GM12878 (cell line): ENCODE measurements around the gene ANKRD11. TPM values are rescaled to one million over a fixed set of nuclear protein-coding genes. Genes with fewer than 3 reads are reported as not detected.

ENCODE experiments used
- ATAC-seq: fragments of 200-7000 bp; cut with Tn5 transposase; 3 replicates; pipeline ENCODE4 v1.9.1; 2020; ENCODE audit warnings: mild to moderate bottlenecking, moderate library complexity
- BruUV-seq: library from RNA; stranded (reverse); fragments of 400-500 nt; replicated peaks from 2 replicates; lab custom pipeline; 2021; lab: Mats Ljungman, UMichigan
- CTCF ChIA-PET: fragments of 300-600 bp; sonication (Branson Sonifier 250); formaldehyde crosslinking; extraction: SDS; loops from one replicate; lab custom pipeline; 2021; ENCODE audit warnings: inconsistent platforms; lab: Yijun Ruan, JAX
- POLR2A ChIA-PET: fragments of 350-600 bp; formaldehyde crosslinking; extraction: SDS; loops from one replicate; lab custom pipeline; 2021; ENCODE audit warnings: inconsistent platforms; lab: Charles Lee
- RAD21 ChIA-PET: fragments of 300-600 bp; sonication (Branson Sonifier 250); formaldehyde crosslinking; loops from one replicate; lab custom pipeline; 2023; ENCODE audit warnings: antibody characterized with exemption; ENCODE audit not compliant: unreplicated experiment; lab: Charles Lee
- SMC1A ChIA-PET: fragments of 300-600 bp; sonication (Branson Sonifier 250); formaldehyde crosslinking; loops from one replicate; lab custom pipeline; 2023; ENCODE audit not compliant: unreplicated experiment, uncharacterized antibody; lab: Charles Lee
- DNase-seq: peaks from one replicate; pipeline ENCODE4 v3.0.0-alpha.2; 2011; ENCODE audit warnings: low read depth, low spot score
- FAIRE-seq: peaks from 3 replicates; lab custom pipeline; 2011; peaks lifted over from hg19 to GRCh38; lab: Jason Lieb, UNC
- H2AFZ ChIP-seq: 2 replicates; pipeline ENCODE4 v1.6.0; 2011; ENCODE audit warnings: low read depth, low read length, control low read depth; ENCODE audit not compliant: control insufficient read depth
- H3K27ac ChIP-seq: 2 replicates; pipeline ENCODE4 v1.5.1; 2011; ENCODE audit warnings: control low read depth; ENCODE audit not compliant: control insufficient read depth, insufficient read depth
- H3K27me3 ChIP-seq, 2 experiments: replicated peaks in 1 of 2; 2 replicates each; pipeline versions ENCODE4 v1.6.0 to v1.6.1; 2011; ENCODE audit warnings: low read length in 1 of 2; ENCODE audit not compliant: control insufficient read depth in 2 of 2, insufficient read depth in 2 of 2
- H3K36me3 ChIP-seq, 2 experiments: 2 replicates each; pipeline ENCODE4 v1.5.1; 2011; ENCODE audit warnings: low read length in 1 of 2; ENCODE audit not compliant: control insufficient read depth in 2 of 2, insufficient read depth in 2 of 2
- H3K4me1 ChIP-seq: 2 replicates; pipeline ENCODE4 v1.6.1; 2011; ENCODE audit warnings: mild to moderate bottlenecking, low read length, moderate library complexity, mixed read lengths; ENCODE audit not compliant: control insufficient read depth, insufficient read depth
- H3K4me2 ChIP-seq: 2 replicates; pipeline ENCODE4 v1.6.0; 2011; ENCODE audit warnings: control low read depth; ENCODE audit not compliant: control insufficient read depth, insufficient read depth
- H3K4me3 ChIP-seq: fragments of 200-600 bp; sonication (generic); 2 replicates; pipeline ENCODE4 v1.5.1; 2016
- H3K79me2 ChIP-seq: 2 replicates; pipeline ENCODE4 v1.6.0; 2011; ENCODE audit warnings: low read length; ENCODE audit not compliant: control insufficient read depth, insufficient read depth
- H3K9ac ChIP-seq: 2 replicates; pipeline ENCODE4 v1.8.0; 2011; ENCODE audit warnings: low read length, control low read depth, mixed read lengths; ENCODE audit not compliant: control insufficient read depth, insufficient read depth
- H3K9me3 ChIP-seq: replicated peaks from 3 replicates; pipeline ENCODE4 v1.5.1; 2011; ENCODE audit warnings: mild to moderate bottlenecking, low read length; ENCODE audit not compliant: control insufficient read depth, insufficient read depth
- H4K20me1 ChIP-seq: 2 replicates; pipeline ENCODE4 v1.6.0; 2011; ENCODE audit not compliant: control insufficient read depth, insufficient read depth
- BRCA1 ChIP-seq: IDR thresholded peaks from 2 replicates; pipeline ENCODE4 v1.6.1; 2011; ENCODE audit warnings: low read depth, low read length, improper control_type of control experiment
- CHD4 ChIP-seq: fragments of 200-600 bp; sonication (generic); IDR thresholded peaks from 2 replicates; pipeline ENCODE4 v1.6.1; 2016; ENCODE audit warnings: mild to moderate bottlenecking
- IRF4 ChIP-seq: IDR thresholded peaks from 2 replicates; pipeline ENCODE4 v1.6.1; 2011; ENCODE audit warnings: low read depth, low read length
- MTA3 ChIP-seq: IDR thresholded peaks from 2 replicates; pipeline ENCODE4 v1.6.1; 2012; ENCODE audit warnings: low read length, inconsistent platforms, borderline replicate concordance
- RBBP5 ChIP-seq: fragments of 200-600 bp; sonication (generic); conservative IDR thresholded peaks from 2 replicates; pipeline ENCODE4 v1.6.1; 2016
- SMARCA5 ChIP-seq: fragments of 450-650 bp; IDR thresholded peaks from 2 replicates; pipeline ENCODE4 v1.6.1; 2017; ENCODE audit warnings: mild to moderate bottlenecking
- SP1 ChIP-seq: IDR thresholded peaks from one replicate; pipeline ENCODE4 v1.6.1; 2011; ENCODE audit warnings: low read depth, low read length
- TAF1 ChIP-seq: IDR thresholded peaks from 2 replicates; pipeline ENCODE4 v1.6.1; 2011; ENCODE audit warnings: mild to moderate bottlenecking, low read depth, low read length, borderline replicate concordance
- ZNF207 ChIP-seq: fragments of 450-650 bp; IDR thresholded peaks from 2 replicates; pipeline ENCODE4 v1.6.1; 2014; ENCODE audit warnings: antibody characterized with exemption, mild to moderate bottlenecking, borderline replicate concordance
- WGBS: methylation state at CpG from one replicate; pipeline ENCODE4 v1.1.6; 2016; ENCODE audit warnings: low lambda C conversion rate; ENCODE audit not compliant: insufficient replicate concordance, insufficient coverage; ENCODE audit errors: missing lambda C conversion rate; 5-methylcytosine and 5-hydroxymethylcytosine counted together
- in situ Hi-C: fragments of 300-500 bp; cut with MboI; formaldehyde crosslinking; loops from 9 replicates; pipeline ENCODE4 v1.14.3; 2018; ENCODE audit warnings: mixed read lengths
- intact Hi-C: fragments of 100-400 bp; cut with micrococcal nuclease; formaldehyde crosslinking; loops from one replicate; pipeline ENCODE4 v1.14.2; 2022; ENCODE audit not compliant: unreplicated experiment
- polyA plus RNA-seq, 11 experiments: library from polyadenylated mRNA; depleted of rRNA in 4 of 11; unstranded in 6 of 11; stranded (reverse) in 5 of 11; fragments of >200 nt; fragmentation: Nextera tagmentation in 4 of 11; fragmentation: Illumina TruSeq in 1 of 11; extraction: Ambion mirVana in 4 of 11; extraction: Trizol in 1 of 11; gene quantifications; 1 replicate in 1 of 11; 2 replicates in 10 of 11; pipeline versions ENCODE4 v1.2.1 to v1.2.3, GENCODE V29; 2011 to 2016; ENCODE audit warnings: inconsistent platforms in 2 of 11, missing spikeins in 2 of 11, low read depth in 1 of 11
- total RNA-seq, 4 experiments: library from RNA; depleted of rRNA in 3 of 4; stranded (reverse); fragments of >200 nt in 3 of 4; fragmentation: Illumina TruSeq in 1 of 4; extraction: Trizol in 1 of 4; gene quantifications; 2 replicates each; pipeline versions ENCODE4 v1.2.1 to v1.2.3, GENCODE V29; 2013 to 2021
- TF ChIP-seq, protein P1 (sequence below): fragments of 450-650 bp; IDR thresholded peaks from 2 replicates; pipeline ENCODE4 v1.6.1; 2017; ENCODE audit warnings: mild to moderate bottlenecking, moderate library complexity
- TF ChIP-seq, protein P2 (sequence below): IDR thresholded peaks from 2 replicates; pipeline ENCODE4 v1.6.1; 2012; ENCODE audit warnings: improper control_type of control experiment, low read depth, low read length; ENCODE audit not compliant: insufficient replicate concordance
- TF ChIP-seq, protein P3 (sequence below): IDR thresholded peaks from 2 replicates; pipeline ENCODE4 v1.6.1; 2012; ENCODE audit warnings: low read length, inconsistent platforms

The ANKRD11 gene
- total and polyA plus RNA-seq, 10 of the 15 experiments (the other 5 are each of a cell fraction or from before 2014, with no cell fraction given): 5.1 to 103 (median 27.4) TPM

DNA sequence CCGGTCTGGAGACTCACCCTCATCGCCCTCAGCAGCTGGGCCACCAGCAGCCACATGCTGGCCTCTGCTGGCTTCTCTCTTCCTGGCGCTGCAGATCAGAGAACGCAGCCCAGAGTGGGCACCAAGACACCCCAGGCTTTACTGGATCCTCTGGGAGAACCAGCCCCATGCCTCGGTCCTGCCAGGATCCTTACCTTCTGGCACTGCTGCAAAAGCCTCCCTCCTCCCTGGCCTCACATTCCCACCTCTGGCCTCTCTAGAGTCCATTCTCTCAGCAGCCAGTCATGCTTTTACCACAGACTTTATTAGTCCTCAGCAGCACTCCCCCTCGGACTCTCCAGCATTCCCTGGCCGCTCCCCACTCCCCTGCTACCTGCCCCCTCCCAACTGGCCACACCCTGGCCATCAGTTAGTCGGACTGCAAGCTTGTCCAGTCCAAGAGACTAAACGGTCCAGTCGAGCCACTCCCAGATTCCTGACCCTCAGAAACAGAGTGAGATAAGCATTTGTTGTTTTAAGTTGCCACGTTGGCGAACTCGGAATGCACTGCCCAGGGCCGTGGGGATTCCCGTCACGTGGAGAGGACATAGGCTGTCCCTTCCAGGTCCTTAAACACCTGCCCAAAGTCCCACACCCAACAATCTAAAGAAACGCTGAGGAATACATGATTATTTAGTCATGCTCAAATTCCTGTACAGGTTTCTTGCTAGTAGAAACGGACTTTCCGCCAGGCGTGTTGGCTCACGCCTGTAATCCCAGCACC is 11.9 kb upstream of the ANKRD11 start:
- Histone ChIP-seq H3K36me3 (peaks cover 0 to 2% of the 10 kb centered on the region in 2 experiments; a peak in 1 of 4 replicates), H3K4me3 (no peak overlapping the region), H3K4me2 (no peak overlapping the region), H2AFZ (no peak overlapping the region), H4K20me1 (no peaks in the 10 kb centered on the region), H3K9ac (no peak overlapping the region), H3K27me3 (no peaks in the 10 kb centered on the region), H3K9me3 (no peaks in the 10 kb centered on the region), H3K27ac (no peak overlapping the region), H3K79me2 (peaks cover 6% of the 10 kb centered on the region), H3K4me1 (peaks cover 21% of the 10 kb centered on the region)
- ChIA-PET SMC1A (no interaction called here), RAD21 (no interaction called here), CTCF (interaction anchor here (0.6 kb wide), 1 partner anchor 198 kb away, joined by 3 read pairs; no protein-coding TSS in a partner anchor), POLR2A (interaction anchor here (2.5 kb wide), 1 partner anchor 10 kb away, joined by 7 read pairs; no protein-coding TSS in a partner anchor)
- in situ Hi-C loops: no loop called here
- FAIRE-seq (no peak), ATAC-seq (no peak), DNase-seq (no peak)
- intact Hi-C loops: no loop called here
- no TSS peak for BruUV-seq
- whole genome bisulfite sequencing: 65% methylated on average over 20 of the region's 21 CpGs
- TF ChIP-seq IRF4 (no peak), ZNF207 (no peak), SP1 (no peak), SMARCA5 (no peak), MTA3 (no peak), CHD4 (no peak), RBBP5 (no peak), TAF1 (no peak), BRCA1 (no peak)
- TF ChIP-seq, protein P1, sequence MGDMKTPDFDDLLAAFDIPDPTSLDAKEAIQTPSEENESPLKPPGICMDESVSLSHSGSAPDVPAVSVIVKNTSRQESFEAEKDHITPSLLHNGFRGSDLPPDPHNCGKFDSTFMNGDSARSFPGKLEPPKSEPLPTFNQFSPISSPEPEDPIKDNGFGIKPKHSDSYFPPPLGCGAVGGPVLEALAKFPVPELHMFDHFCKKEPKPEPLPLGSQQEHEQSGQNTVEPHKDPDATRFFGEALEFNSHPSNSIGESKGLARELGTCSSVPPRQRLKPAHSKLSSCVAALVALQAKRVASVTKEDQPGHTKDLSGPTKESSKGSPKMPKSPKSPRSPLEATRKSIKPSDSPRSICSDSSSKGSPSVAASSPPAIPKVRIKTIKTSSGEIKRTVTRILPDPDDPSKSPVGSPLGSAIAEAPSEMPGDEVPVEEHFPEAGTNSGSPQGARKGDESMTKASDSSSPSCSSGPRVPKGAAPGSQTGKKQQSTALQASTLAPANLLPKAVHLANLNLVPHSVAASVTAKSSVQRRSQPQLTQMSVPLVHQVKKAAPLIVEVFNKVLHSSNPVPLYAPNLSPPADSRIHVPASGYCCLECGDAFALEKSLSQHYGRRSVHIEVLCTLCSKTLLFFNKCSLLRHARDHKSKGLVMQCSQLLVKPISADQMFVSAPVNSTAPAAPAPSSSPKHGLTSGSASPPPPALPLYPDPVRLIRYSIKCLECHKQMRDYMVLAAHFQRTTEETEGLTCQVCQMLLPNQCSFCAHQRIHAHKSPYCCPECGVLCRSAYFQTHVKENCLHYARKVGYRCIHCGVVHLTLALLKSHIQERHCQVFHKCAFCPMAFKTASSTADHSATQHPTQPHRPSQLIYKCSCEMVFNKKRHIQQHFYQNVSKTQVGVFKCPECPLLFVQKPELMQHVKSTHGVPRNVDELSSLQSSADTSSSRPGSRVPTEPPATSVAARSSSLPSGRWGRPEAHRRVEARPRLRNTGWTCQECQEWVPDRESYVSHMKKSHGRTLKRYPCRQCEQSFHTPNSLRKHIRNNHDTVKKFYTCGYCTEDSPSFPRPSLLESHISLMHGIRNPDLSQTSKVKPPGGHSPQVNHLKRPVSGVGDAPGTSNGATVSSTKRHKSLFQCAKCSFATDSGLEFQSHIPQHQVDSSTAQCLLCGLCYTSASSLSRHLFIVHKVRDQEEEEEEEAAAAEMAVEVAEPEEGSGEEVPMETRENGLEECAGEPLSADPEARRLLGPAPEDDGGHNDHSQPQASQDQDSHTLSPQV: no peak
- TF ChIP-seq, protein P2, sequence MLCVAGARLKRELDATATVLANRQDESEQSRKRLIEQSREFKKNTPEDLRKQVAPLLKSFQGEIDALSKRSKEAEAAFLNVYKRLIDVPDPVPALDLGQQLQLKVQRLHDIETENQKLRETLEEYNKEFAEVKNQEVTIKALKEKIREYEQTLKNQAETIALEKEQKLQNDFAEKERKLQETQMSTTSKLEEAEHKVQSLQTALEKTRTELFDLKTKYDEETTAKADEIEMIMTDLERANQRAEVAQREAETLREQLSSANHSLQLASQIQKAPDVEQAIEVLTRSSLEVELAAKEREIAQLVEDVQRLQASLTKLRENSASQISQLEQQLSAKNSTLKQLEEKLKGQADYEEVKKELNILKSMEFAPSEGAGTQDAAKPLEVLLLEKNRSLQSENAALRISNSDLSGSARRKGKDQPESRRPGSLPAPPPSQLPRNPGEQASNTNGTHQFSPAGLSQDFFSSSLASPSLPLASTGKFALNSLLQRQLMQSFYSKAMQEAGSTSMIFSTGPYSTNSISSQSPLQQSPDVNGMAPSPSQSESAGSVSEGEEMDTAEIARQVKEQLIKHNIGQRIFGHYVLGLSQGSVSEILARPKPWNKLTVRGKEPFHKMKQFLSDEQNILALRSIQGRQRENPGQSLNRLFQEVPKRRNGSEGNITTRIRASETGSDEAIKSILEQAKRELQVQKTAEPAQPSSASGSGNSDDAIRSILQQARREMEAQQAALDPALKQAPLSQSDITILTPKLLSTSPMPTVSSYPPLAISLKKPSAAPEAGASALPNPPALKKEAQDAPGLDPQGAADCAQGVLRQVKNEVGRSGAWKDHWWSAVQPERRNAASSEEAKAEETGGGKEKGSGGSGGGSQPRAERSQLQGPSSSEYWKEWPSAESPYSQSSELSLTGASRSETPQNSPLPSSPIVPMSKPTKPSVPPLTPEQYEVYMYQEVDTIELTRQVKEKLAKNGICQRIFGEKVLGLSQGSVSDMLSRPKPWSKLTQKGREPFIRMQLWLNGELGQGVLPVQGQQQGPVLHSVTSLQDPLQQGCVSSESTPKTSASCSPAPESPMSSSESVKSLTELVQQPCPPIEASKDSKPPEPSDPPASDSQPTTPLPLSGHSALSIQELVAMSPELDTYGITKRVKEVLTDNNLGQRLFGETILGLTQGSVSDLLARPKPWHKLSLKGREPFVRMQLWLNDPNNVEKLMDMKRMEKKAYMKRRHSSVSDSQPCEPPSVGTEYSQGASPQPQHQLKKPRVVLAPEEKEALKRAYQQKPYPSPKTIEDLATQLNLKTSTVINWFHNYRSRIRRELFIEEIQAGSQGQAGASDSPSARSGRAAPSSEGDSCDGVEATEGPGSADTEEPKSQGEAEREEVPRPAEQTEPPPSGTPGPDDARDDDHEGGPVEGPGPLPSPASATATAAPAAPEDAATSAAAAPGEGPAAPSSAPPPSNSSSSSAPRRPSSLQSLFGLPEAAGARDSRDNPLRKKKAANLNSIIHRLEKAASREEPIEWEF: no peak
- TF ChIP-seq, protein P3, sequence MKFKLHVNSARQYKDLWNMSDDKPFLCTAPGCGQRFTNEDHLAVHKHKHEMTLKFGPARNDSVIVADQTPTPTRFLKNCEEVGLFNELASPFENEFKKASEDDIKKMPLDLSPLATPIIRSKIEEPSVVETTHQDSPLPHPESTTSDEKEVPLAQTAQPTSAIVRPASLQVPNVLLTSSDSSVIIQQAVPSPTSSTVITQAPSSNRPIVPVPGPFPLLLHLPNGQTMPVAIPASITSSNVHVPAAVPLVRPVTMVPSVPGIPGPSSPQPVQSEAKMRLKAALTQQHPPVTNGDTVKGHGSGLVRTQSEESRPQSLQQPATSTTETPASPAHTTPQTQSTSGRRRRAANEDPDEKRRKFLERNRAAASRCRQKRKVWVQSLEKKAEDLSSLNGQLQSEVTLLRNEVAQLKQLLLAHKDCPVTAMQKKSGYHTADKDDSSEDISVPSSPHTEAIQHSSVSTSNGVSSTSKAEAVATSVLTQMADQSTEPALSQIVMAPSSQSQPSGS: no peak
